Measurements from ENCODE around the gene PEX11G.

PEX11G gene

DNA sequence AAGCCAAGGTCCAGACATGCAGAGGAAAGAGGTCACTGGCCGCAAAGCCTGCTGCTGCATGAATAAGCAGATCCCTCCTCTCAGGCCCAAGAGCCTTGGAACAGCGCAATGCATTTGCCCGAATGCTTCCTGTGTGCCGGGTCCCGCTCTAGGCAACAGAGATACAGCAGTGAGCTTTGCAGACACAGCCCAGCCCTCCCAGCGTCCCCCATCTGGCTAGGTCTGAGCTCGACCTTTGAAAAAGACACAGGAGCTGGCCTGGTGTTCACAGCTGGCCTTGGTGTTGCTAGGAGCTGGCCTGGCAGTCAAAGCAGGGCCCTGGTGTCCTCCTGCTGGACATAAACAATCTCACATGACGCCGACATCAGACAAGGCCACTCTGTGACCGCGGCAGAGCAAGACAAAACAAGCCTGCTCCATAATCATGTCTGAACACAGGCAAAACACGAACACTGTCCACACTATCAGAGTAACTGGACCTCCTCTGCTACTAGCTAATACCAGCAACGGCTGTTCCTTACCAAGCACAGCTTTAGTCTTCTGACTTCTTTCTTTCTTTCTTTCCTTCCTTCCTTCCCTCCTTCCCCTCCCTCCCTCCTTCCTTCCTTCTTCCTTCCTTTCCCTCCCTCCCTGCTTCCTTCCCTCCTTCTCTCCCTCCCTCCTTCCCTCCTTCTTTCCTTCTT is 5.7 kb upstream of the PEX11G start:
- no peak for DNase-seq (ENCODE audit: low spot score)

DNA sequence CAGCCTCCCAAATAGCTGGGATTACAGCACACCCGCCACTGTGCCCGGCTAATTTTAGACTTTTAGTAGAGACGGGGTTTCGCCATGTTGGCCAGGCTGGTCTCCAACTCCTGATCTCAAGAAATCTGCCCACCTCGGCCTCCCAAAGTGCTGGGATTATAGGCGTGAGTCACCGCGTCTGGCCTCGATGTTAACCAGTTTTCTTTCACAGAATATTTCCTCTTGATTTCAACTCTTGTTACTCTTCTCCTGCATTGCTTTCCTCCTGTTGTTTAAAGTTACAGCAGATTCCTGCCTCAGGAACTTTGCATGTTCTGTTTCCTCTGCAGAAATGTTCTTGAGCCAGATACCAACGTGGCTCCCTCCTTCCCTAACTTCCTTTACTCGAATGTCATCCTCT is 3.7 kb upstream of the PEX11G start:
- DNase-seq (ENCODE audit: low spot score): no peak

DNA sequence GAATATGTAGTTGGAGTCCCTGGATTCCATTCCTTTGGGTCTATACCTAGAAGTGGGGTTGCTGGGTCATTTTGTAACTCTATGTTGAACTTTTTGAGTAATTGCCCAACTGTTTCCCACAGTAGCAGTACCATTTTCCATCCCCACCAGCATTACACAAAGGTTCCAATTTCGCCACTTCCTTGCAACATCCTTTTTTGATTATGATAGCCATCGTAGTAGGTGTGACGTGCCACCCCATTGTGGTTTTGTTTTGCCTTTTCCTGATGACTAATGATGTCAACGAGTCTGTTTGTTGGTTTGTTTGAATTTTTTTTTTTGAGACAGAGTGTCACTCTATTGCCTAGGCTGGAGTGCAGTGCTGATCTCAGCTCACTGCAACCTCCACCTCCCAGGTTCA is 3.3 kb upstream of the PEX11G start:
- no peak for DNase-seq (ENCODE audit: low spot score)

DNA sequence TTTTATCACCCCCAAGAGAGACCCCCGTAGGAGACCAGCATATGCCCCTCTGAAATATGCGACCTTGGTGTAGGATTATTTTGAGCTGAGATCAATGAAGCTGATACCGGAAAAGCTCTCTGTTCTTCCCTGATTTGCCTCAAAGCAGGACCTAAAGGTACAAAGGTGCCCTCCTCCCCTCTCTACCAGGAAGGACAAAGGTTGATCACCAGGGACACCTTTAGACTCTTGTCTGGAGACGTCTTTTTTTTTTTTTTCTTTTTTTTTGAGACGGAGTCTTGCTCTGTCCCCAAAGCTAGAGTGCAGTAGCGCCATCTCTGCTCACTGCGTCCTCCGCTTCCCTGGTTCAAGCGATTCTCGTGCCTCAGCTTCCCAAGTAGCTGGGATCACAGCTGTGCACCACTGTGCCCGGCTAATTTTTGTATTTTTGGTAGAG is 792 bp upstream of the PEX11G start:
- no peak for DNase-seq (ENCODE audit: low spot score)

DNA sequence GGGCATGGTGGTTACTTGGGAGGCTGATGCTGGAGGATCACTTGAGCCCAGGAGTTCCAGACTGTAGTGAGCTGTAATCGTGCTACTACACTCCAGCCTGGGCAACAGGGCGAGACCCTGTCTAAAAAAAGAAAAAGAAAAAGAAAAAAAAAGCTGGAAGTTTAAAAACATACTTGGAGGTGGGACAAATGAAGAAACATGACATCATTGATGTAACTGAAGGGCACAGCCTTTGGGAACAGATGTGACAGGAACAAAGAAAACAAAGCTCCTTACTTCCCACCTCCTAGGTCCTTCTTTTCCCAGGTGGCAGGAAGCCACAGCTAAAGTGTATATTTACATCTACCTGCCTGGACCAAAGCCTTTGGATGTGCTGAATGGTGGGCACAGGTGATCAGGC is 1.9 kb downstream of the PEX11G start:
- DNase-seq (ENCODE audit: low spot score): no peak

DNA sequence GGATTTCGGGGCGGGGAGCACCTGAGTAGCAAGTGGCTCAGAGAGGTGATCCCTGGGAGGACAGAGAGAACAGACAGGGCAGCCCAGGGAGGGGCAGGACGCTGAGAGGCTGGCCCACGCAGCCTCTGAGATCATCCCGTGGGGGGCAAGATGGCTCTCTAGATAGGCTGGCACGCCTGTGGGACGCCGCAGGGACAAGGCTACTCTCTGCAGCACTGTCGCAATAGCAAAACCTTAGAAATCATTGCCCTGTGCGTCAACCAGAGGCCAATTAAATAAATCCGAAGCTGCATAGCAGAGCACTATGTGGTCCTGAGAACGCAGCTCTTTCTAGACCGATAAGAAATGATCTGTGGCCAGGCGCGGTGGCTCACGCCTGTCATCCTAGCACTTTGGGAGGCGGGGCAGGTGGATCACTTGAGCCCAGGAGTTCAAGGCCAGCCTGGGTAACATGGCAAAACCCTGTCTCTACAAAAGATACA is 5.1 kb downstream of the PEX11G start:
- DNase-seq (ENCODE audit: low spot score): no peak

DNA sequence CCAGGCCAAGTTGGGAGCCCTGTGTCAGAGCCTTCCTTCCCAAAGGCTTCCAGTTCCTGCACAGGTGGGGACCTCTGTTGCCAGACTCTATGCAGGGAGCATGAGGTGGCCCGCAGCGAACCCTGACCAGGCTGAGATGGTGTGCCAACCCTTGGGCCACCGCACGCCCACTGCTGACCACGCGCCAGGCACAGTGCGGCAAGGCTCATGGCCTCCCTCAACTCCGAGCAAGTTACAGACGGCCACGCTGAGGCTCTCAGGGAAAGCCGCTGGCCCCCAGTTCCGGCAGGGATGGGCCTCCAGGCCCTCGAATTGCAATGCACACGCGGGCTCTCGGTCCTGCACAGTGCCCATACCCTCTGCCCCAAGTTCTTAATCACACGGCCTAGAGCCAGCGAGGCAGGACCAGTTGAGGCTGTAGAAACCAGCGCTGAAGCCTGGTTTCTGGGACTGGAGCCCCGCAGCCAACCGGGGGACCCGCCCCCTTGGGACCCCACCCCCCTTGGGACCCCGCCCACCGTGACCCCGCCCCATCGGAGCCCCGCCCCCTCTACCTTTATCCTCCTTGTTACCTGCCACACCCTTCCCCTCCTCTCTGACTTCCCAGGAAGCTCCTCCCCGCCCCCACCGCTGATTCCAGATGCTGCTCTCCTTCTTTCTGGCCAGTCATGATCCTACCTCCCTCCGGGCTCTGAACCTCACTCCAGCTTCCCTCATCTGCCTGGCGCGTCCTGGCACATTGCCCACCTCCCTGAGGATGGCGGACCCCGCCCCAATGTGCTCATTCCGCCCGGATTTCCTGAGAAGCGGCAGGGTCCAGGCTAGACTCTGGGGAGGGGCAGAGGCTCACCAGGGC is 6.0 kb downstream of the PEX11G start:
- DNase-seq (ENCODE audit: low spot score): no peak

DNA sequence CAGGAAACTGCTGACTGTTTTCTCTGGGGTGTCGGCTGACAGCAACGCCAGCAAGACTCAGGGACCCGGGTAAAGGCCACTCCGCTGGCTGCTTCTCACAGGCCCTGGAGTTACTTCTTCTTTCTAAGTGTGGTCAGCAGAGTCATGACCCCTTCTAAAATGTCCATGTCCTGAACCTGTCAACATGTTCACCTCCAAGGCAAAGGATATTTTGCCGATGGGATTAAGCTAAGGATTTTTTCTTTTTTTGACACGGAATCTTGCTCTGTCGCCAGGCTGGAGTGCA is 7.9 kb downstream of the PEX11G start:
- DNase-seq (ENCODE audit: low spot score): no peak

DNA sequence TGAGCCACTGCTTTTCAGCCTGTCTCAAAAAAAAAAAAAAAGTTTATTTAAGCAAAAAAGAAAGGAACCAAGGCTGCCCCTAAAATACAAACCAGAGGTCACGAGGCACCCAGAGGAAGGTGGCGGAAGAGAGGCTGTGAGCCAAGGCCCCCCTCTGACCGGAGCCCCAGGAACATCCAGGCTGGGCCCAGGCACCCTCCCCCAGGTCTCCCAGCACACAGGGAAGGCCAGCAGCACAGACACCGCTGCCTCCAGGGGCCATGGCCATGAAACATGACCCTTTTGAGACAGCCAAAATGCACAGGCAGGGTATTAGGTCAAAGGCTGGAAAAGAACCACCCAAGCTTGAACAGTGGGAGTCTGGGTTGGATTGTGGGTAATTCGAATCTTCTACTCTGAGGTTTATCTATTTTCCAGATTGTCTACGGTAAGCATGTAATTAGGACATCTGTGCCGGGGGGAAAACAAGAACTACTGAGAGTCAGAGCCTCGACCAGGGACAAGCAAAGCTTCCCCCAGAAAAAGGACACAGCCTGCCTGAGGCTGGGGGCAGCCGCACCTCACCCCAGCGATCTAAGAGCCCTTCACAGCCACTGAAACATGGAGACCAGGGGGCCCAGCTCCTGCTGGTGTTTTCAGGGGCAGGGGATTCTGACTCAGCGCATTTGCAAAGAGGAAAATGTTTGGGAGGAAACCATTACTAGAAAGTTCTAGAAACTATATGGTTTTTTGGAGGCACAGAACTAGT is 8.4 kb downstream of the PEX11G start:
- DNase-seq (ENCODE audit: low spot score): no peak

DNA sequence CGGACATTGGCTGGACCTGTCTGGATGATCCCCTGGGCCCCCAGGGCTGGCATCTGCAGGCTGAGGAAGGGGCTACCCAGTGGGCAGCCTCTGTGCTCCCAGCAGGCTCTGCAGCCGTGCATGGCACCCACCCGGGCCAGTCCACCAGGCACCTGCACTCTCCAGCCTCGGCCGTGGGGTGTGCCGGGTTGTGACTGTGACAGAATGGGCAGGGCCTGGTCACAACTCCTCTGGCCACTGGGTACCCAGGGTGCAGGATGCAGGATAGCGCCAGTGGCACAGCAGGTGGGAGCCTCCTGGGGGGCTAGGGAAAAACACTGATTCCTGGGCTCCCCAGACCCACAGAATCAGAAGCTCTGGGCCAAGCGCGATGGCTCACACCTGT is 10.0 kb downstream of the PEX11G start:
- DNase-seq (ENCODE audit: low spot score): no peak

DNA sequence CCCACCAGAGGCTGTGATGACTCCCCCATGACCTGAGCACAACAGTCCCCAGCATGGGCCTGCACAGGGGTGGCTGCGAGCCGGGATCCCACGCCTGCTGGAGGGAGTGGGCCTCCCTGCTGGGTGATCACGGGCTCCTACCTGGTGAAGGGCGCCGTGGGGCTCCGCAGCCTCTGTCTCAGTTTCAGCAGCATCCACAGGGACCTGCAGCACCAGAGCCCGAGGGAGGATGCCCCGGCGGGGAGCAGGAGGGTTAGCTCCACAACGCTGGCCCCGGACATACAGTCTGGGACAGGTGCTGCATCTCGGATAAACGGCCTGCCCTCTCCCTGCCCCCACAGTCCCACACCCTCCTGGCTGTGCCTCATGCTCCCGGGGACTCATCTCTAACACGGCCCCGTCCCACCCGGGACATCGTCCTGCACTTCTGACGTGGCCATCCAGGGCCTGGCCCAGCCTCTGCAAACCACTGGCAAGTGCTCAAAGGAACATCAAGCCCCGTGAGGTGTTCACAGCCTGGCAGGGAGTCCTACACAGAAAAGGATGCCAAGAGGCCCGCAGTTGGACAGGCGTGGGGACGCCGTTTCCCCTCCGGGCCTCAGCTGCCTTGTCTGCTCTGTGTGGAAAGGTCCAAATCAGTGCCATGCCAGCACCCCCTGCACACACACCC is 10.5 kb downstream of the PEX11G start:
- no peak for DNase-seq (ENCODE audit: low spot score)

DNA sequence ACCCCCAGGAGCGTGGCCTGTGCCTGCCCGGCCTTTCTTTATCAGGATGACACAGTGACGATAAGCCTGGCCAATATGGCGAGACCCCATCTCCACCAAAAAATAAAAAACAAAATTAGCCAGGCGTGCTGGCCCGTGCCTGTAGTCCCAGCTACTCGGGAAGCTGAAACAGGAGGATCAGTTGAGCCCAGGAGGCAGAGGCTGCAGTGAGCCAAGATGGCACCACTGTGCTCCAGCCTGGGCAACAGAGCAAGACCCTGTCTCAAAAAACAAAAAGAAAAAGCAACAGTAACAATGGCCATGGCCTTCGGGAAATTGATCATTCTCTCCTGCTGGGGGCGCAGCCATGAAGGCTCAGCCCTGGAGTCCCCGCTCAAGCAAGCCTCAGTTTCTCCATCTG is 11.1 kb downstream of the PEX11G start:
- no peak for DNase-seq (ENCODE audit: low spot score)

DNA sequence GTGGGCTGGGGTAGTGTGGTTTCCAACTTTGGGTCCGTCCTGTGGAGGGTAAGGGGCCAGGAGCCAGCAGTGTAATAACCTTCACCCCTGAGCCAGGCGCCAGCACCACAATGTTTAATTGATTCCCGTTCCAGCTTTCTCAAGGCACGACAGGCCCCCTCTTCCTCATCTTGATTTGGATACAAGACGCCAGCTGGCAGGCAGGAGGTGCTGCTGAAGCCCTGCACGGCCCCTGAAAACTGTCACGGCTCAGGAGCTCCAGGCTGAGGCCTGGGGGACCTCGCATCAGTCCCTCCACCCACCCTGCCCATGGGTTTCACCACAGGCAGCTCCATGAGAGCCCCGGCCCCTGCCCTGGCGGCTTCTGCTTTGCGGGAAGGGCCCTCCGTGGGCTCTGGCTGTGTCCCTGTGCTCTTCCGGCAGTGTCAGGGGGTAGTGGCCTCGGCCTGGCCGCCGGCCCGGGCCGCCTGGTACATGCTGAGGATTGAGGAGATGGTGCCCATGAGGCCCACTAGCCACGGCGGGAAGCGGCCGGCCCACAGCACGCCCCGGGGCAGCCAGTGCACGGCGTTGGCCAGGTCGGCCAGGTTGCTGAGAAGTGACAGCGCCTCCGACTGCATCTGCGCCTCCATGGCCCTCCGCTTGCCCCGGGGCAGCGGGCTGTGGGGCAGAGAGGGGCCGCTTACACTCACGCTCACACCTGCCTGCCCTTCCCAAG is 11.9 kb downstream of the PEX11G start:
- no peak for DNase-seq (ENCODE audit: low spot score)

DNA sequence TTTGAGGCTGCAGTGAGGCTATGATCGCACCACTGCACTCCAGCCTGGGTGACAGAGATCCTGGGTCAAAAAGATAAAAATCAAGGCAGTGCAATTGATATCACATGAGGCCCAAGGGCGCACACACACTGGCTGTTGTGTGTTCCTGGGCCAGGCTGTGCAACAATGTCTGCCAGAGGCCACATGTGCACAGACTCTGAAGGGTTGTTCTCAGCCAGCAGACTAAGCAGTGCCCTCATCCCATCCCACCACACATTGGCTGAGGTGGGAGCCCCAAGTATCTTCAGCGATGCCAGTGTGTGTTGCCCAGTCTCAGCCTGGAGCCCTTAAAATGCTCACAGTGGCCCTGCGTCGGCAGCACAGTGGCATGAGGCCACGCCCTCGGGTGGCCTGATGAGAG is 12.6 kb downstream of the PEX11G start:
- no peak for DNase-seq (ENCODE audit: low spot score)

DNA sequence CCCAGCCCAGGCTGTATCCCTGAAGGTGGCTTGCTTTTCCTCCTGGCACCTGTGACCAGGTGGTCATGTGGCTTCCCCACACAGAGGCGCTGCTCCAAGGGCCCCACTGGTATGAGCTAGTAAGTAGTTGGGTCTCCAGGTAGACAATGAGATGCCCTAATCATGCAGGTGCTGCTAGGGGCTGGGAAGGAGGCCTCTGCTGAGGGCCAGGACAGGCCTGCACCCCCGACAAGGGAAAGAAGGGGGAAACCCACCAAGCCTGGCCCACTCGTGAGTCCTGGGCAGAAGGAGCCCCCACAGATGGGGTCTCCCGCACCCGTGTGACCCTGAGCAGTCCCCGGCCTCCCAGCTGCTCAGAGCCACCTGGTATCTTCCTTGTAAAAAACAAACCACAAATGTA is 13.2 kb downstream of the PEX11G start:
- DNase-seq (ENCODE audit: low spot score): no peak

DNA sequence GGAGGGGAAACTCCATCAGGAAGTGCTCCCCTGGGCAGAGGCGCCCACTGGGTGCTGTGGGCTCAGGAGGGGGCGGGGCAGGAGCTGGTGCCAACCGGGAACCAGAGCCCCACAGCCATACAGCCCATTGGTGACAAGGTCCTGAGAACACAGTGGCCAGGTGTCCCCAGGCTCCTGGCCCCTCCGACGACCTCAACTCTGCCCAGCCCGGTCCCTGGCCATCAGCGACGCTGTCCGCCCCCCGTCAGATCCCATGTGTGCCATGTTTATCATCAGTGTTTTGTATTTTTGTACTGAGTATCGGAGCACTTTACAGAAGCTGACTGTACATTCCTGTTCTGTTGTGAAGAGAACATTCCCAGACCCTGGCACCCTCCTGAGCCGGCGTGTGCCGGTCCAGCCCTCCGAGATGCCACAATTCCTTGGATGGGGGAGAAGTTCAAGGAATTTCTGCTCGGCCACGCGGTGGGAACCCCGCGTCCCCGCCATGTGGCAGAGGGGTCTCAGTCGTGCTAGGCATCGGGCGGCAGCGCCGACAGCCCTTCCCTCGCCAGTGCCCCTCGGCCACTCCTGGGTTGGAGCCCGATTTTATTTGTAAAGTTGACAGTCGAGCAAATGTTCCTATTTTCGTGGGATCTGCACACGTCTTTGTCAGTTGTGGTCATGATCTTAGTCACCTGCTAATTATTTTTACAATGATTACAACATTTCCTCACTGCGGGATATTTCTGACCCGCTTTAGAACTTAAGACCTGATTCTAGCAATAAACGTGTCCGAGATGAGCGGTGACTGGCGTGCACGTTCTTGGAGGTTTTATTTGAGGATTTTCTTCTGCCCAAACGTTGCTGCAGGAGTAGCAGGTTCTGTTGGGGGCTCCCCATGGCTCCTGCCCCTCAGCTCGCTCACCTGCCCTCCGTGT is 16.9 kb downstream of the PEX11G start:
- no peak for DNase-seq (ENCODE audit: low spot score)

DNA sequence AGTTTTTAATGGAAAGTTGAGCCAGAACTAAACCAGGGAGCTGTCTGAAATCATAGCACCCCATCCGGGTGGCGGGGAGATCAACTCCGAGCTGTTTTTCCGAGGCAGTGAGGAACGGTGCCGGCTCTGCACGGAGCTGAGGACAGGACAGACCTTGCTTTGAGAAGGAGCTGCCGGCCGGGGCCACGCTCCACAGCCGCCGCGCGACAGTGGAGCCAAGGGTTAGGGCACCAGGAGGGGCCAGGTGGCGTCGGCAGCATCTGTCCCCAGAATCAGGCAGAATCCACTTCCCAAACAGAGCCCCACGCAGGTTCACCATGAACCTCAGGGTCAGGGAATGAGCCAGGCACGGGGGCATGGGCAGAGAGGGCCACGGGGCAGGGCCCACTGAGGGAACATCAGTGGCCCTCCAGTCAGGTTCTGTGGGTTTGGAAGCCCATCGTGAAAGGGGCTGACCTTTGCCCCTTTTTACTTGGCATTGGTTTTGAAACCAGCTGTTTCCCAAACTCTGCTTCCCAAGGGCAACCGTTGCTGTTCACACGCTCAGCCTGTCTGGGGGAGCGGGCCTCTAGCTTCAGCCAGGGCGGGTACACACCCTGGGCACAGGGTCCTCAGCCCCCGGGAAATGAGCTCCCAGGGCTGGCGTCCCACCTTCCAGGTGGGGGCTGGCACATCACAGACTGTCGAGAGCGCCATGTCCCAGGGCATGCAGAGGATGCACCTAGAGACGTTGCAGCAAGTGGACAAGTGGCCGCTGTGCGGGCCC is 18.1 kb downstream of the PEX11G start:
- no peak for DNase-seq (ENCODE audit: low spot score)

DNA sequence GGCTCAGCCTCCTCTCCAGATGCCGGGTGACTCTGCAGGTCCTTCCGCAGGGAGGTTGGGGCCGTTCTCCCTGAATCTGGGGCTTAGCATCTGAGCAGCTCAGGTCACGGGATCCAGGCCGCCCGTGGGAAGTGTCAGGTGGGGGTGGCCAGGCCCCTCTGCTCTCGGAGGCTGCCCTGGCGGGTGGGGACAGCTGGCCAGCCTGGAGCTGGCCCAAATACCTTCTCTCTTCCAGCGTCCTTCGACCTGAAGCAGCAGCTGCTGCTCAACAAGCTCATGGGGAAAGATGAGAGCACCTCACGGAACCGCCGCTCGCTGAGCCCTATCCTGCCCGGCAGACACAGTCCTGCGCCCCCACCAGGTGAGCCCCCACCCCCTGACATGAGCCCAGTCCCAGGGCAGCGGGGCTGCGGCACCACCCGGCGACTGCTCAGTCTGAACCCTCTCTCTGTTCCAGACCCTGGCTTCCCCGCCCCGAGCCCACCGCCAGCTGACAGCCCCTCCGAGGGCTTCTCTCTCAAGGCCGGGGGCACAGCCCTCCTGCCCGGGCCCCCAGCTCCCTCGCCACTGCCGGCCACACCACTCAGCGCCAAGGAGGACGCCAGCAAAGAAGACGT is 19.1 kb downstream of the PEX11G start:
- DNase-seq (ENCODE audit: low spot score): no peak

DNA sequence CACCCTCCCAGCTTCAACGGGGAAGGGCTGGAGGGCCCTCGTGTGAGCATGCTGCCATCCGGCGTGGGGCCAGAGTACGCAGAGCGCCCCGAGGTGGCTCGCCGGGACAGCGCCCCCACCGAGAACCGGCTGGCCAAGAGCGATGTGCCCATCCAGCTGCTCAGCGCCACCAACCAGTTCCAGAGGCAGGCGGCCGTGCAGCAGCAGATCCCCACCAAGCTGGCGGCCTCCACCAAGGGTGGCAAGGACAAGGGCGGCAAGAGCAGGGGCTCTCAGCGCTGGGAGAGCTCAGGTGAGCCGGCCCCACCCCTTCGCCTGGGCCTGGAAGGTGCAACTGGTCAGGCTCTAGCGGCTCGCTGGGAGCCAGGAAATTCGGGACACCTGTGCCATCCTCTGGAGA is 20.0 kb downstream of the PEX11G start:
- DNase-seq (ENCODE audit: low spot score): no peak
